DND-41 (cell line): ENCODE measurements around the gene MYO1C.

Experiments
- EZH2 ChIP-seq: IDR thresholded peaks from 3 replicates; pipeline ENCODE4 v1.6.1; 2012; ENCODE audit warnings: borderline replicate concordance, low read depth, mild to moderate bottlenecking, moderate library complexity, low read length, inconsistent platforms; ENCODE audit not compliant: severe bottlenecking
- TF ChIP-seq, protein P1 (sequence below): IDR thresholded peaks from 2 replicates; pipeline ENCODE4 v1.5.1; 2012; ENCODE audit warnings: borderline replicate concordance, low read length, moderate library complexity, mild to moderate bottlenecking; ENCODE audit not compliant: poor library complexity, severe bottlenecking; ENCODE audit errors: extremely low read depth

DNA sequence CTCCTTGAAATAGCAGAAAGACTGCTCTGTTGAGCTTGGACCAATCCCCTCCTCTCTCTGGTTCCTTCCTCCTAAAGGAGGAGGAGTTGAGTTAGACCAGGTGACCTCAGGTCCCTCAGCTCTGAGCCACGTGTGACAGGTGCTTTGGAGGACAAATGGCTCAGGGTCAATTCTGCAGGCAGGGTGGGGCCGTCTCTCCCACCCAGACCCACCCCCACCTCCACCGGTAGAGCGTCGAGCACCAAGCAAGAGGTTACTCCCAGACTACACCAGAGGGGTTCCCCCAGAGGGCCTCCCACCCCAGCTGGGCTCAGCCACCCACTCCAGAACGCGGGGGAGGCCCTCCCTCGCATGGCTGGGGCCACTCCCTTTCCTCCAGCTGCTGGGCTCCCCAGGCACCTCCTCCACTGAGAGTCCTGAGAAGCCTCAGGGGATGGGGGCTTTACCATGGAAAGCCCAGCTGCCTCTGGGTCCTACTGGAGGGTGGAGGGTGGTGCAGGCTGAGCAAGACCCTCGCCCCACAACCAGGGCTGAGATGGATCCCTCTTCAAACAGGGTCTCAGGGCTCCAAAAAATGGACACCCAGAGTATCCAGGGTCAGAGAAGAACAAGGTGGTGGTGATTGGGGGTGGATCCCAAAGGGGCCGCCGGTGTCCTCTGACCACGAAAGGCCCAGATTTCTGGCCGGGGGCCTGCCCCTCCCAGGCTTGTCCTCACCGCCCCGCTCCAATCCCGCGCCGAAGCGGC is 7.6 kb downstream of the MYO1C start:
- TF ChIP-seq, protein P1, sequence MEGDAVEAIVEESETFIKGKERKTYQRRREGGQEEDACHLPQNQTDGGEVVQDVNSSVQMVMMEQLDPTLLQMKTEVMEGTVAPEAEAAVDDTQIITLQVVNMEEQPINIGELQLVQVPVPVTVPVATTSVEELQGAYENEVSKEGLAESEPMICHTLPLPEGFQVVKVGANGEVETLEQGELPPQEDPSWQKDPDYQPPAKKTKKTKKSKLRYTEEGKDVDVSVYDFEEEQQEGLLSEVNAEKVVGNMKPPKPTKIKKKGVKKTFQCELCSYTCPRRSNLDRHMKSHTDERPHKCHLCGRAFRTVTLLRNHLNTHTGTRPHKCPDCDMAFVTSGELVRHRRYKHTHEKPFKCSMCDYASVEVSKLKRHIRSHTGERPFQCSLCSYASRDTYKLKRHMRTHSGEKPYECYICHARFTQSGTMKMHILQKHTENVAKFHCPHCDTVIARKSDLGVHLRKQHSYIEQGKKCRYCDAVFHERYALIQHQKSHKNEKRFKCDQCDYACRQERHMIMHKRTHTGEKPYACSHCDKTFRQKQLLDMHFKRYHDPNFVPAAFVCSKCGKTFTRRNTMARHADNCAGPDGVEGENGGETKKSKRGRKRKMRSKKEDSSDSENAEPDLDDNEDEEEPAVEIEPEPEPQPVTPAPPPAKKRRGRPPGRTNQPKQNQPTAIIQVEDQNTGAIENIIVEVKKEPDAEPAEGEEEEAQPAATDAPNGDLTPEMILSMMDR, result peak; percentile 16
- no peak for TF ChIP-seq EZH2
